ENCODE measurements around the gene LSAMP. TPM values are rescaled to one million over a fixed set of nuclear protein-coding genes. Genes with fewer than 3 reads are reported as not detected.
A peak's percentile ranks its signal among the peaks of the same experiment; 100 is the strongest.

LSAMP gene
- total RNA-seq, 1 donor from 2014 or later, result 16.4 TPM

GRCh38 chr3:116423945-116424344, 21.3 kb downstream of the LSAMP start:
- H3K27ac ChIP-seq (ENCODE audit: low read depth, low read length), result no peak overlapping the region
- H3K4me3 ChIP-seq (ENCODE audit: insufficient read depth, low read depth, low read length), result no peak overlapping the region
- Mint-ChIP-seq H3K9me3 (ENCODE audit: unreplicated experiment) (no peaks in the 10 kb centered on the region), H3K27me3 (ENCODE audit: low read depth, unreplicated experiment) (no peaks in the 10 kb centered on the region), H3K36me3 (ENCODE audit: low read depth, unreplicated experiment) (no peaks in the 10 kb centered on the region), H3K4me1 (ENCODE audit: low read depth, unreplicated experiment) (peaks cover 17% of the 10 kb centered on the region), H3K4me3 (ENCODE audit: unreplicated experiment) (no peak overlapping the region), H3K27ac (ENCODE audit: unreplicated experiment) (peak overlapping the region; percentile 82)
- TF ChIP-seq CTCF (IDR thresholded peaks at IDR 0.05; ENCODE audit: insufficient read depth, low read depth, low read length) (no peak), EZH2 (IDR thresholded peaks at IDR 0.05; ENCODE audit: insufficient read depth, low read length) (no peak)
- no peaks in the 10 kb centered on the region for H3K9me3 ChIP-seq (ENCODE audit: insufficient read depth, low read depth, low read length)
- no peaks in the 10 kb centered on the region for H4K20me1 ChIP-seq (ENCODE audit: insufficient read depth, low read length)
- peaks cover 9% of the 10 kb centered on the region for H3K4me1 ChIP-seq (ENCODE audit: insufficient read depth, low read length)
- H3K4me2 ChIP-seq (ENCODE audit: low read length), result peak overlapping the region; percentile 58
- no peak for FAIRE-seq
- no peaks in the 10 kb centered on the region for H3K79me2 ChIP-seq (ENCODE audit: insufficient read depth, low read length)
- no peaks in the 10 kb centered on the region for H3K27me3 ChIP-seq (ENCODE audit: insufficient read depth, low read length)
- H3K36me3 ChIP-seq (ENCODE audit: insufficient read depth, low read length), result no peaks in the 10 kb centered on the region
- DNase-seq (ENCODE audit: low read depth), result peak; percentile 27
- H3K9ac ChIP-seq (ENCODE audit: low read length), result no peak overlapping the region
- no peak overlapping the region for H2AFZ ChIP-seq (ENCODE audit: low read depth, low read length)

- Histone ChIP-seq H3K4me1 (ENCODE audit: insufficient read depth, low read length) (peaks cover 9% of the 10 kb centered on the region), H3K4me2 (ENCODE audit: low read length) (peak overlapping the region; percentile 58), H3K9ac (ENCODE audit: low read length) (no peak overlapping the region), H3K27me3 (ENCODE audit: insufficient read depth, low read length) (no peaks in the 10 kb centered on the region), H3K79me2 (ENCODE audit: insufficient read depth, low read length) (no peaks in the 10 kb centered on the region), H3K36me3 (ENCODE audit: insufficient read depth, low read length) (no peaks in the 10 kb centered on the region), H3K4me3 (ENCODE audit: insufficient read depth, low read depth, low read length) (no peak overlapping the region), H3K27ac (ENCODE audit: low read depth, low read length) (no peak overlapping the region), H4K20me1 (ENCODE audit: insufficient read depth, low read length) (no peaks in the 10 kb centered on the region), H3K9me3 (ENCODE audit: insufficient read depth, low read depth, low read length) (no peaks in the 10 kb centered on the region), H2AFZ (ENCODE audit: low read depth, low read length) (peak overlapping the region; percentile 24)
- no peaks in the 10 kb centered on the region for H3K27me3 Mint-ChIP-seq (ENCODE audit: low read depth, unreplicated experiment)
- H3K27ac Mint-ChIP-seq (ENCODE audit: unreplicated experiment), result peak overlapping the region; percentile 82
- peak overlapping the region; percentile 74 for H3K4me3 Mint-ChIP-seq (ENCODE audit: unreplicated experiment)
- no peaks in the 10 kb centered on the region for H3K9me3 Mint-ChIP-seq (ENCODE audit: unreplicated experiment)
- peaks cover 15% of the 10 kb centered on the region for H3K4me1 Mint-ChIP-seq (ENCODE audit: low read depth, unreplicated experiment)
- FAIRE-seq, result no peak
- TF ChIP-seq EZH2 (IDR thresholded peaks at IDR 0.05; ENCODE audit: insufficient read depth, low read length) (no peak), CTCF (IDR thresholded peaks at IDR 0.05; ENCODE audit: insufficient read depth, low read depth, low read length) (no peak)
- H3K36me3 Mint-ChIP-seq (ENCODE audit: low read depth, unreplicated experiment), result no peaks in the 10 kb centered on the region
- peak; percentile 23 for DNase-seq (ENCODE audit: low read depth)
Observed at GRCh38 chr3:116423374-116423773, 21.9 kb downstream of the LSAMP start.

- no peak overlapping the region for H3K4me2 ChIP-seq (ENCODE audit: low read length)
- no peaks in the 10 kb centered on the region for H3K9me3 Mint-ChIP-seq (ENCODE audit: unreplicated experiment)
- H2AFZ ChIP-seq (ENCODE audit: low read depth, low read length), result no peak overlapping the region
- H3K4me3 ChIP-seq (ENCODE audit: insufficient read depth, low read depth, low read length), result no peak overlapping the region
- peaks cover 5% of the 10 kb centered on the region for H3K4me1 Mint-ChIP-seq (ENCODE audit: low read depth, unreplicated experiment)
- DNase-seq (ENCODE audit: low read depth) (no peak), FAIRE-seq (no peak)
- H3K9ac ChIP-seq (ENCODE audit: low read length), result no peak overlapping the region
- no peaks in the 10 kb centered on the region for H3K4me1 ChIP-seq (ENCODE audit: insufficient read depth, low read length)
- no peak overlapping the region for H3K27ac Mint-ChIP-seq (ENCODE audit: unreplicated experiment)
- no peaks in the 10 kb centered on the region for H3K9me3 ChIP-seq (ENCODE audit: insufficient read depth, low read depth, low read length)
- peaks cover 6% of the 10 kb centered on the region for H3K36me3 Mint-ChIP-seq (ENCODE audit: low read depth, unreplicated experiment)
- H4K20me1 ChIP-seq (ENCODE audit: insufficient read depth, low read length), result no peaks in the 10 kb centered on the region
- H3K27ac ChIP-seq (ENCODE audit: low read depth, low read length), result no peak overlapping the region
- H3K79me2 ChIP-seq (ENCODE audit: insufficient read depth, low read length), result no peaks in the 10 kb centered on the region
- no peaks in the 10 kb centered on the region for H3K36me3 ChIP-seq (ENCODE audit: insufficient read depth, low read length)
- H3K27me3 ChIP-seq (ENCODE audit: insufficient read depth, low read length), result no peaks in the 10 kb centered on the region
- no peak overlapping the region for H3K4me3 Mint-ChIP-seq (ENCODE audit: unreplicated experiment)
- TF ChIP-seq EZH2 (IDR thresholded peaks at IDR 0.05; ENCODE audit: insufficient read depth, low read length), result no peak
- no peak for TF ChIP-seq CTCF (IDR thresholded peaks at IDR 0.05; ENCODE audit: insufficient read depth, low read depth, low read length)
- H3K27me3 Mint-ChIP-seq (ENCODE audit: low read depth, unreplicated experiment), result no peaks in the 10 kb centered on the region
Observed at GRCh38 chr3:116417151-116417550, 28.1 kb downstream of the LSAMP start.

Measured in astrocyte (in vitro differentiated cells and primary cell).